HepG2 (cell line): ENCODE results near the gene ANAPC16. TPM values are rescaled to one million over a fixed set of nuclear protein-coding genes. Genes with fewer than 3 reads are reported as not detected.
A peak's percentile ranks its signal among the peaks of the same experiment; 100 is the strongest.

Experiments used
- CERS6 ChIP-seq: sonication (generic); formaldehyde crosslinking; IDR thresholded peaks from 2 replicates; pipeline ENCODE4 v1.5.0; 2020; ENCODE audit warnings: missing genetic modification reagents
- DNMT1 ChIP-seq: sonication (generic); formaldehyde crosslinking; IDR thresholded peaks from 2 replicates; pipeline ENCODE4 v1.5.1; 2020; ENCODE audit warnings: mild to moderate bottlenecking, missing genetic modification reagents
- HNF1A ChIP-seq, 2 experiments: sonication (generic) in 1 of 2; formaldehyde crosslinking in 1 of 2; IDR thresholded peaks; 2 replicates each; pipeline versions ENCODE4 v1.4.0 to v1.6.1; 2016 to 2020; ENCODE audit warnings: borderline replicate concordance in 1 of 2, low read depth in 1 of 2, mild to moderate bottlenecking in 1 of 2, missing genetic modification reagents in 1 of 2
- HNRNPL ChIP-seq: fragments of 200-400 bp; formaldehyde crosslinking; IDR thresholded peaks from 2 replicates; pipeline ENCODE4 v1.6.1; 2017; ENCODE audit warnings: mild to moderate bottlenecking, low read depth, low read length
- KDM1A ChIP-seq: IDR thresholded peaks from 2 replicates; pipeline ENCODE4 v1.6.1; 2016; ENCODE audit warnings: missing compliant biosample characterization
- NFIC ChIP-seq: IDR thresholded peaks from 2 replicates; pipeline ENCODE4 v1.6.1; 2012; ENCODE audit warnings: mild to moderate bottlenecking, low read length, inconsistent platforms
- NR0B2 ChIP-seq: sonication (generic); formaldehyde crosslinking; IDR thresholded peaks from 2 replicates; pipeline ENCODE4 v1.4.0; 2020; ENCODE audit warnings: mild to moderate bottlenecking, missing genetic modification reagents
- NR2F6 ChIP-seq, 2 experiments: IDR thresholded peaks; 2 replicates each; pipeline ENCODE4 v1.6.1; 2016; ENCODE audit warnings: antibody characterized with exemption in 1 of 2, mild to moderate bottlenecking in 1 of 2
- RXRB ChIP-seq: IDR thresholded peaks from 2 replicates; pipeline ENCODE4 v1.6.1; 2016; ENCODE audit warnings: borderline replicate concordance, missing genetic modification reagents, missing compliant biosample characterization
- TCF7 ChIP-seq: sonication (generic); IDR thresholded peaks from 2 replicates; pipeline ENCODE4 v1.6.1; 2016; ENCODE audit warnings: antibody characterized with exemption, low read depth
- TFAP4 ChIP-seq: sonication (generic); IDR thresholded peaks from 2 replicates; pipeline ENCODE4 v1.6.1; 2016; ENCODE audit warnings: low read depth, borderline replicate concordance
- XRCC5 ChIP-seq: fragments of 200-400 bp; formaldehyde crosslinking; optimal IDR thresholded peaks from 2 replicates; pipeline ENCODE3; 2017; ENCODE audit warnings: mild to moderate bottlenecking, low read length
- ZBTB37 ChIP-seq: sonication (generic); formaldehyde crosslinking; IDR thresholded peaks from 2 replicates; pipeline ENCODE4 v1.4.0; 2020; ENCODE audit warnings: mild to moderate bottlenecking, missing genetic modification reagents
- ZNF3 ChIP-seq: IDR thresholded peaks from 2 replicates; pipeline ENCODE4 v1.7.0; 2017; ENCODE audit warnings: inconsistent platforms
- ZNF547 ChIP-seq: sonication (generic); formaldehyde crosslinking; IDR thresholded peaks from 2 replicates; pipeline ENCODE4 v1.5.1; 2020; ENCODE audit warnings: mild to moderate bottlenecking, missing genetic modification reagents
- ZNF616 ChIP-seq: sonication (generic); formaldehyde crosslinking; IDR thresholded peaks from 2 replicates; pipeline ENCODE4 v1.5.0; 2020; ENCODE audit warnings: low read depth, mild to moderate bottlenecking, missing genetic modification reagents
- ZNF710 ChIP-seq: sonication (generic); formaldehyde crosslinking; IDR thresholded peaks from 2 replicates; pipeline ENCODE4 v1.5.0; 2020; ENCODE audit warnings: mild to moderate bottlenecking, missing genetic modification reagents, borderline replicate concordance
- polyA plus RNA-seq, 8 experiments: library from polyadenylated mRNA; depleted of rRNA in 3 of 8; stranded (reverse) in 7 of 8; unstranded in 1 of 8; fragments of >200 nt; fragmentation: Illumina TruSeq in 4 of 8; extraction: Trizol in 4 of 8; gene quantifications; 2 replicates each; pipeline versions ENCODE4 v1.2.1 to v1.2.3, GENCODE V29; 2011 to 2016; ENCODE audit warnings: low read depth in 4 of 8, missing spikeins in 1 of 8, mixed read lengths in 1 of 8; ENCODE audit not compliant: insufficient read depth in 1 of 8
- total RNA-seq, 5 experiments: library from RNA; depleted of rRNA; stranded (reverse); fragments of >200 nt; fragmentation: Illumina TruSeq; extraction: Trizol; gene quantifications; 2 replicates each; pipeline ENCODE4 v1.2.3, GENCODE V29; 2016; ENCODE audit warnings: low read depth in 1 of 5

ANAPC16 gene
- total and polyA plus RNA-seq, 2 of the 13 experiments (the other 11 are each of a cell fraction or from before 2014, with no cell fraction given): 74.8 to 89.4 TPM

- TF ChIP-seq ZNF710 (peak; percentile 43; the same call in 1 of the 2 replicates), NR2F6 (IDR thresholded peaks at IDR 0.05) (peak; percentile 57; the same call in 1 of the 2 replicates), NR2F6 (CRISPR knock-in tag; IDR thresholded peaks at IDR 0.05) (peak; percentile 58; the same call in 1 of the 2 replicates), ZBTB37 (CRISPR knock-in tag) (0 out of 2 replicates have a peak, but pooled peaks have one; percentile 60), TFAP4 (peak; percentile 44; the same call in 1 of the 2 replicates), KDM1A (no peak), DNMT1 (CRISPR knock-in tag) (peak; percentile 89; the same call in 1 of the 2 replicates), ZNF616 (CRISPR knock-in tag) (no peak), ZNF547 (CRISPR knock-in tag) (0 out of 2 replicates have a peak, but pooled peaks have one; percentile 56), HNRNPL (peak; percentile 95), HNF1A (IDR thresholded peaks at IDR 0.05; ENCODE audit: low read depth) (no peak; the same call in 1 of the 2 replicates), HNF1A (CRISPR knock-in tag; IDR thresholded peaks at IDR 0.05; ENCODE audit: borderline replicate concordance) (peak; percentile 43; the same call in 1 of the 2 replicates), RXRB (CRISPR knock-in tag) (peak; percentile 65; the same call in 1 of the 2 replicates), ZNF3 (CRISPR knock-in tag) (no peak), CERS6 (0 out of 2 replicates have a peak, but pooled peaks have one; percentile 72), XRCC5 (no peak), TCF7 (0 out of 2 replicates have a peak, but pooled peaks have one; percentile 2), NR0B2 (CRISPR knock-in tag) (peak; percentile 83), NFIC (no peak)
Measured at GRCh38 chr10:72273410-72274212, 57.8 kb downstream of the ANAPC16 start, which contains the start of gene DDIT4 (continued).
